HCT116 (cell line): ENCODE results near the gene TIMP3. TPM values are rescaled to one million over a fixed set of nuclear protein-coding genes. Genes with fewer than 3 reads are reported as not detected.

Experiments used
- ATAC-seq: fragments of 200-7000 bp; cut with Tn5 transposase; 2 replicates; pipeline ENCODE4 v1.9.1; 2020; ENCODE audit warnings: mild to moderate bottlenecking, moderate library complexity
- BruUV-seq: library from RNA; stranded (reverse); fragments of 400-500 nt; replicated peaks from 2 replicates; lab custom pipeline; 2021; lab: Mats Ljungman, UMichigan
- CTCF ChIA-PET: fragments of 300-600 bp; sonication (Branson Sonifier 250); formaldehyde crosslinking; loops from one replicate; lab custom pipeline; 2021; ENCODE audit warnings: antibody characterized with exemption; lab: Charles Lee
- POLR2A ChIA-PET: fragments of 300-600, 350-600 bp; sonication (Branson Sonifier 250); formaldehyde crosslinking; loops from one replicate; lab custom pipeline; 2021; ENCODE audit warnings: antibody characterized with exemption; lab: Charles Lee
- RAD21 ChIA-PET, 2 experiments: fragments of 300-600 bp; sonication (Branson Sonifier 250); formaldehyde crosslinking; loops; one replicate each; lab custom pipeline; 2023; ENCODE audit warnings: low total read pairs in 2 of 2; ENCODE audit not compliant: uncharacterized antibody in 2 of 2, unreplicated experiment in 2 of 2, low non-redundant PET in 1 of 2; lab: Charles Lee
- DNase-seq: peaks from one replicate; pipeline ENCODE4 v3.0.0-alpha.2; 2010; ENCODE audit warnings: low read depth, low spot score
- H2AFZ ChIP-seq: fragments of 200-600 bp; shearing (Covaris generic), sonication (generic); 2 replicates; pipeline ENCODE4 v1.6.1; 2017; ENCODE audit warnings: low read depth, mixed run types, mixed read lengths, antibody characterized with exemption, low read length; ENCODE audit not compliant: poor library complexity, severe bottlenecking
- H3K27ac ChIP-seq: 2 replicates; pipeline ENCODE4 v1.5.1; 2012; ENCODE audit warnings: low read depth, low read length
- H3K27me3 ChIP-seq: fragments of 200-600 bp; sonication (generic); 2 replicates; pipeline ENCODE4 v1.6.1; 2016; ENCODE audit warnings: mixed run types, low read length, mixed read lengths; ENCODE audit not compliant: insufficient read depth
- H3K36me3 ChIP-seq, 2 experiments: fragments of 200-500 bp in 1 of 2; fragments of 200-600 bp in 1 of 2; sonication (Bioruptor generic) in 1 of 2; sonication (generic) in 1 of 2; 2 replicates each; pipeline versions ENCODE4 v1.5.1 to v1.6.1; 2014 to 2016; ENCODE audit warnings: low read length in 2 of 2, inconsistent platforms in 1 of 2, mixed read lengths in 1 of 2, mixed run types in 1 of 2; ENCODE audit not compliant: insufficient read depth in 2 of 2, control insufficient read depth in 1 of 2
- H3K4me1 ChIP-seq, 2 experiments: fragments of 200-600 bp in 1 of 2; sonication (generic) in 1 of 2; 2 replicates each; pipeline versions ENCODE4 v1.5.1 to v1.6.1; 2012 to 2017; ENCODE audit warnings: low read length in 2 of 2, inconsistent platforms in 1 of 2, mild to moderate bottlenecking in 1 of 2, mixed read lengths in 1 of 2, mixed run types in 1 of 2, moderate library complexity in 1 of 2; ENCODE audit not compliant: insufficient read depth in 2 of 2, control insufficient read depth in 1 of 2
- H3K4me2 ChIP-seq: fragments of 200-600 bp; sonication (generic); 2 replicates; pipeline ENCODE4 v1.6.1; 2017; ENCODE audit warnings: mixed run types, low read length, mixed read lengths
- H3K4me3 ChIP-seq, 2 experiments: fragments of 200-600 bp in 1 of 2; sonication (generic) in 1 of 2; replicated peaks in 1 of 2; 2 replicates each; pipeline ENCODE4 v1.5.1; 2011 to 2016; ENCODE audit warnings: low read length in 2 of 2, control low read depth in 1 of 2, low read depth in 1 of 2, mild to moderate bottlenecking in 1 of 2, mixed read lengths in 1 of 2, mixed run types in 1 of 2
- H3K79me2 ChIP-seq: fragments of 200-600 bp; sonication (generic); 2 replicates; pipeline ENCODE4 v1.6.1; 2017; ENCODE audit warnings: mild to moderate bottlenecking, mixed run types, low read length, moderate library complexity, mixed read lengths; ENCODE audit not compliant: insufficient read depth
- H3K9ac ChIP-seq: fragments of 200-600 bp; sonication (generic); 2 replicates; pipeline ENCODE4 v1.6.1; 2016; ENCODE audit warnings: low read length, mixed read lengths
- H3K9me2 ChIP-seq: fragments of 200-600 bp; sonication (generic), shearing (Covaris generic); 2 replicates; pipeline ENCODE4 v1.6.1; 2017; ENCODE audit warnings: mixed run types, mild to moderate bottlenecking, moderate library complexity; ENCODE audit not compliant: insufficient read depth
- H3K9me3 ChIP-seq, 2 experiments: fragments of 200-500 bp in 1 of 2; fragments of 200-600 bp in 1 of 2; sonication (Bioruptor generic) in 1 of 2; sonication (generic) in 1 of 2; 2 replicates each; pipeline ENCODE4 v1.6.1; 2014 to 2017; ENCODE audit warnings: low read length in 2 of 2, mixed read lengths in 2 of 2, inconsistent platforms in 1 of 2, low read depth in 1 of 2, mild to moderate bottlenecking in 1 of 2, mixed run types in 1 of 2, moderate library complexity in 1 of 2; ENCODE audit not compliant: control insufficient read depth in 1 of 2, insufficient read depth in 1 of 2
- H4K20me1 ChIP-seq: fragments of 200-600 bp; sonication (generic), shearing (Covaris generic); 2 replicates; pipeline ENCODE4 v1.6.1; 2017; ENCODE audit warnings: mixed run types, mild to moderate bottlenecking, moderate library complexity; ENCODE audit not compliant: insufficient read depth
- CBX3 ChIP-seq: IDR thresholded peaks from 2 replicates; pipeline ENCODE4 v1.6.1; 2012; ENCODE audit warnings: low read depth
- ELF1 ChIP-seq: IDR thresholded peaks from 2 replicates; pipeline ENCODE4 v1.6.1; 2012; ENCODE audit warnings: low read depth, borderline replicate concordance
- EZH2 ChIP-seq: fragments of 200-600 bp; sonication (generic); IDR thresholded peaks from 2 replicates; pipeline ENCODE4 v1.6.1; 2017; ENCODE audit warnings: antibody characterized with exemption, mixed run types
- POLR2A ChIP-seq: IDR thresholded peaks from 2 replicates; pipeline ENCODE4 v1.7.0; 2011; ENCODE audit warnings: borderline replicate concordance; ENCODE audit not compliant: insufficient read depth, insufficient read length; ENCODE audit errors: extremely low read depth
- YY1 ChIP-seq: IDR thresholded peaks from 2 replicates; pipeline ENCODE4 v1.6.1; 2011; ENCODE audit warnings: low read length, low read depth, moderate library complexity, mild to moderate bottlenecking; ENCODE audit not compliant: insufficient replicate concordance; ENCODE audit errors: extremely low read depth
- intact Hi-C: fragments of 100-400 bp; cut with micrococcal nuclease; formaldehyde crosslinking; loops from 2 replicates; pipeline ENCODE4 v1.10.0; 2022
- total RNA-seq: library from RNA; stranded (reverse); gene quantifications from one replicate; pipeline ENCODE4 v1.2.1, GENCODE V29; 2021; ENCODE audit not compliant: unreplicated experiment

TIMP3 gene
- total RNA-seq, 1 experiment from 2014 or later, result 2.2 TPM

GRCh38 chr22:32854351-32854804 lies 52.9 kb downstream of the TIMP3 start:
- ATAC-seq (no peak), DNase-seq (no peak)
- H3K4me3 ChIP-seq, result no peak overlapping the region
- no peaks in the 10 kb centered on the region for H3K79me2 ChIP-seq
- no peaks in the 10 kb centered on the region for H3K4me1 ChIP-seq
- TF ChIP-seq EZH2 (no peak), YY1 (no peak)
- peaks cover 36% of the 10 kb centered on the region for H3K27me3 ChIP-seq
- no peak overlapping the region for H3K27ac ChIP-seq
- H3K9ac ChIP-seq, result no peak overlapping the region
- H2AFZ ChIP-seq, result no peak overlapping the region
- H4K20me1 ChIP-seq, result no peaks in the 10 kb centered on the region
- H3K4me2 ChIP-seq, result no peak overlapping the region
- no peaks in the 10 kb centered on the region for H3K9me2 ChIP-seq
- H3K9me3 ChIP-seq, result no peaks in the 10 kb centered on the region
- RAD21 ChIA-PET, result no interaction called here
- no peaks in the 10 kb centered on the region for H3K36me3 ChIP-seq
- no TSS peak for BruUV-seq
- POLR2A ChIA-PET, result no interaction called here
- CTCF ChIA-PET, result no interaction called here
- intact Hi-C loops, result no loop called here

DNA sequence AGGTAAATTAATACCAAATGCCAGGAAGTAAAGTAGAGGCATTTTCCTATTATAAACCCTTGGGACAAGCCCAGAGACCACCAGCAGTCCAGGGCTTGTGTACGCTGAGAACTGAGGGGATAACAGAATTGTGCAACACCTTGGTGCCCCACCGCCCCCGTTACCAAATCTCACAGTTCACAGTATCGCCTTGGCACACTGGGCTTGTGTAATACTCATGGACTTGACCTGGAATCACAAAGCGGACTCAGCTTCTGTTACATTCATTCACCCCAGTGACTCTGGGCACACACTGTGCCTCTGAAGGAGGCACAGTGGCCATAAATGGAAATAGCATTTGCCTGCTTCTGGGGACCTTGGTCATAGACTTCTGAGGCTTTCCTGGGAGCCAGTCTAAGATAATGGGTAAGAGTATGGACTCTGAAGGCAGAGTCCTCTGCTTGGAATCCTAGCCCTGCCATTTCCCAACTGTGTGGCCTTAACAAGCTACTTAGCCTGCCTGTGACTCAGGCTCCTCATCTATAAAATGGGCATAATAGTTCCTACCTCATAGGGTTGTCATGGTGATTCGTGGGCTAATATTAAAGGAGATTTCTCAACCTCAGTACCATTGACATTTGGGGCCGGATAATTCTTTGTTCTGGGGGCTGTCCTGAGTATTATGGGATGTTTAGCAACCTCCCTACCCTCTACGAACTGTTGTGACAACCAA lies 53.7 kb downstream of the TIMP3 start:
- no peaks in the 10 kb centered on the region for H3K4me1 ChIP-seq
- no TSS peak for BruUV-seq
- H3K36me3 ChIP-seq, result no peaks in the 10 kb centered on the region
- no peak overlapping the region for H3K9ac ChIP-seq
- H3K4me2 ChIP-seq, result no peak overlapping the region
- ATAC-seq, result no peak
- H2AFZ ChIP-seq, result no peak overlapping the region
- ChIA-PET POLR2A (no interaction called here), CTCF (no interaction called here), RAD21 (no interaction called here)
- no peaks in the 10 kb centered on the region for H4K20me1 ChIP-seq
- no peak overlapping the region for H3K4me3 ChIP-seq
- H3K27me3 ChIP-seq, result peaks cover 36% of the 10 kb centered on the region
- no peaks in the 10 kb centered on the region for H3K9me3 ChIP-seq
- no peak for TF ChIP-seq POLR2A
- TF ChIP-seq CBX3, result no peak
- no peak for TF ChIP-seq ELF1
- intact Hi-C loops, result no loop called here
- no peak overlapping the region for H3K27ac ChIP-seq
- no peak for DNase-seq
- H3K79me2 ChIP-seq, result no peaks in the 10 kb centered on the region
- no peaks in the 10 kb centered on the region for H3K9me2 ChIP-seq
